Measurements from ENCODE around the gene MAPKAPK2. TPM values are rescaled to one million over a fixed set of nuclear protein-coding genes. Genes with fewer than 3 reads are reported as not detected.

Gene MAPKAPK2
- total RNA-seq, 1 experiment from 2014 or later: 72.4 TPM

- no peaks in the 10 kb centered on the region; the same call in none of the 2 replicates for H3K36me3 ChIP-seq (ENCODE audit: control insufficient read depth, insufficient read depth, low read length)
- H3K4me3 ChIP-seq (ENCODE audit: low read depth in 2 of 2, low read length in 2 of 2): no peak overlapping the region
- in situ Hi-C loops (cut with HindIII; ENCODE audit: low pct_unique_long_range_greater_than_20kb, low sequenced_read_pairs) (no loop called here), intact Hi-C loops (cut with micrococcal nuclease; ENCODE audit: unreplicated experiment) (no loop called here)
- no peaks in the 10 kb centered on the region for H3K9me3 ChIP-seq (ENCODE audit: control insufficient read depth, insufficient read depth, low read depth, low read length)
- ATAC-seq (no peak), DNase-seq (ENCODE audit: low read depth, low spot score) (no peak)
- TF ChIP-seq CTCF (IDR thresholded peaks at IDR 0.05) (no peak), TCF7L2 (IDR thresholded peaks at IDR 0.05; ENCODE audit: low read depth, low read length) (no peak), SIN3A (IDR thresholded peaks at IDR 0.05; ENCODE audit: borderline replicate concordance, insufficient read depth, low read depth, low read length) (no peak), REST (IDR thresholded peaks at IDR 0.05; ENCODE audit: insufficient read depth in 1 of 2, low read depth in 2 of 2, low read length in 1 of 2) (no peak), POLR2AphosphoS5 (IDR thresholded peaks at IDR 0.05; ENCODE audit: low read depth, low read length) (no peak)
- ChIA-PET POLR2A (no interaction called here), CTCF (no interaction called here)
- H3K27ac ChIP-seq (ENCODE audit: low read length): no peak overlapping the region
- no TSS peak for BruUV-seq (replicated peaks)
- H3K4me1 ChIP-seq (ENCODE audit: control insufficient read depth, insufficient read depth, low read length): no peaks in the 10 kb centered on the region
- H3K27me3 ChIP-seq (ENCODE audit: control insufficient read depth, insufficient read depth, low read length): no peaks in the 10 kb centered on the region
These were observed 41.5 kb upstream of the MAPKAPK2 start for GRCh38 chr1:206643118-206643698.

- no peaks in the 10 kb centered on the region; the same call in none of the 2 replicates for H3K36me3 ChIP-seq (ENCODE audit: control insufficient read depth, insufficient read depth, low read length)
- TF ChIP-seq SIN3A (IDR thresholded peaks at IDR 0.05; ENCODE audit: borderline replicate concordance, insufficient read depth, low read depth, low read length) (no peak), POLR2AphosphoS5 (IDR thresholded peaks at IDR 0.05; ENCODE audit: low read depth, low read length) (no peak), REST (IDR thresholded peaks at IDR 0.05; ENCODE audit: insufficient read depth in 1 of 2, low read depth in 2 of 2, low read length in 1 of 2) (no peak)
- no peak overlapping the region for H3K4me3 ChIP-seq (ENCODE audit: low read depth in 2 of 2, low read length in 2 of 2)
- ChIA-PET POLR2A (no interaction called here), CTCF (no interaction called here)
- no TSS peak for BruUV-seq (replicated peaks)
- no peaks in the 10 kb centered on the region for H3K9me3 ChIP-seq (ENCODE audit: control insufficient read depth, insufficient read depth, low read depth, low read length)
- no peaks in the 10 kb centered on the region for H3K27me3 ChIP-seq (ENCODE audit: control insufficient read depth, insufficient read depth, low read length)
- no peak overlapping the region for H3K27ac ChIP-seq (ENCODE audit: low read length)
- DNase-seq (ENCODE audit: low read depth, low spot score) (no peak), ATAC-seq (no peak)
- intact Hi-C loops (cut with micrococcal nuclease; ENCODE audit: unreplicated experiment): no loop called here
- in situ Hi-C loops (cut with HindIII; ENCODE audit: low pct_unique_long_range_greater_than_20kb, low sequenced_read_pairs): no loop called here
- H3K4me1 ChIP-seq (ENCODE audit: control insufficient read depth, insufficient read depth, low read length): no peaks in the 10 kb centered on the region
These were observed 38.2 kb upstream of the MAPKAPK2 start for GRCh38 chr1:206646504-206646903.
